Right atrium auricular region (tissue), 2 donors: ENCODE measurements around the gene GAB2. TPM values are rescaled to one million over a fixed set of nuclear protein-coding genes. Genes with fewer than 3 reads are reported as not detected.

Source experiments
- DNase-seq: peaks from one replicate; pipeline ENCODE4 v3.0.0-alpha.2; 2019; ENCODE audit warnings: low spot score
- H3K27ac ChIP-seq, 2 donors: fragments of 200-600 bp; sonication (generic); 1 replicate in 1 of 2; 2 replicates in 1 of 2; pipeline ENCODE4 v1.5.1; 2016 to 2019
- H3K27me3 ChIP-seq, 2 donors: fragments of 200-600 bp; sonication (generic); one replicate each; pipeline versions ENCODE4 v1.5.1 to v1.6.0; 2017 to 2019
- H3K36me3 ChIP-seq: fragments of 200-600 bp; sonication (generic); one replicate; pipeline ENCODE4 v1.5.1; 2016
- H3K4me1 ChIP-seq, 2 donors: fragments of 200-600 bp; sonication (generic); one replicate each; pipeline versions ENCODE4 v1.5.1 to v1.6.0; 2017 to 2019
- H3K4me3 ChIP-seq, 2 donors: fragments of 200-600 bp; sonication (generic); 1 replicate in 1 of 2; 2 replicates in 1 of 2; pipeline ENCODE4 v1.5.1; 2017 to 2019; ENCODE audit warnings: mild to moderate bottlenecking in 1 of 2, moderate library complexity in 1 of 2
- H3K9me3 ChIP-seq, 2 donors: fragments of 200-600 bp; sonication (generic); one replicate each; pipeline ENCODE4 v1.5.1; 2019
- total RNA-seq, 2 donors: library from RNA; depleted of rRNA; stranded (reverse); fragments of >200 nt; gene quantifications; one replicate each; pipeline ENCODE4 v1.1.0, GENCODE V29; 2016
- TF ChIP-seq, protein P1 (sequence below), 2 donors: fragments of 200-600 bp; sonication (generic); IDR thresholded peaks; one replicate each; pipeline ENCODE4 v1.5.1; 2019; ENCODE audit warnings: antibody characterized with exemption in 2 of 2

Gene GAB2
- total RNA-seq, 2 donors from 2014 or later, result 22.0 to 33.7 TPM

DNA sequence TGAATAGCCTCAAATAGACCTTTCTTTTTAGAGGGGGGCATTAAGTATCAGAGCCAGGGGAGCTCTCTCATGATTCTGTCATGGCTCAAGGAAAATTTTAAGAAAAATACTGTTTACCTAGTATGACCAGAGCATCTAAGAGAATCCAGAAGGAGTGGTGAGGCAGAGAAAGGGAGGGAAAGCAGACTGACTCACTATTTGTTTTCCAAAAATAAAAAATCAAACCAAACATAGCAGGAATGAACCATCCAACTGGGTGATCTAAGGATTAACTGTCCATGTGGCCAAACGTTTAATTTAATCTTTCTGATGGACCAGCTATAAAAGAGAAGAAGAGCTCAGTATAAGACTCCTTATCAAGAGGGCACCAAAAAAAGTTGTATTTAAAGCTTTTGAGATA is 70.8 kb downstream of the GAB2 start:
- no peaks in the 10 kb centered on the region for H3K27me3 ChIP-seq
- peaks cover 0 to 49% of the 10 kb centered on the region in 2 donors for H3K4me1 ChIP-seq
- no peaks in the 10 kb centered on the region for H3K36me3 ChIP-seq
- TF ChIP-seq, protein P1, sequence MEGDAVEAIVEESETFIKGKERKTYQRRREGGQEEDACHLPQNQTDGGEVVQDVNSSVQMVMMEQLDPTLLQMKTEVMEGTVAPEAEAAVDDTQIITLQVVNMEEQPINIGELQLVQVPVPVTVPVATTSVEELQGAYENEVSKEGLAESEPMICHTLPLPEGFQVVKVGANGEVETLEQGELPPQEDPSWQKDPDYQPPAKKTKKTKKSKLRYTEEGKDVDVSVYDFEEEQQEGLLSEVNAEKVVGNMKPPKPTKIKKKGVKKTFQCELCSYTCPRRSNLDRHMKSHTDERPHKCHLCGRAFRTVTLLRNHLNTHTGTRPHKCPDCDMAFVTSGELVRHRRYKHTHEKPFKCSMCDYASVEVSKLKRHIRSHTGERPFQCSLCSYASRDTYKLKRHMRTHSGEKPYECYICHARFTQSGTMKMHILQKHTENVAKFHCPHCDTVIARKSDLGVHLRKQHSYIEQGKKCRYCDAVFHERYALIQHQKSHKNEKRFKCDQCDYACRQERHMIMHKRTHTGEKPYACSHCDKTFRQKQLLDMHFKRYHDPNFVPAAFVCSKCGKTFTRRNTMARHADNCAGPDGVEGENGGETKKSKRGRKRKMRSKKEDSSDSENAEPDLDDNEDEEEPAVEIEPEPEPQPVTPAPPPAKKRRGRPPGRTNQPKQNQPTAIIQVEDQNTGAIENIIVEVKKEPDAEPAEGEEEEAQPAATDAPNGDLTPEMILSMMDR (IDR thresholded peaks at IDR 0.05), result no peak
- H3K27ac ChIP-seq, result no peak overlapping the region
- no peaks in the 10 kb centered on the region for H3K9me3 ChIP-seq
- no peak for DNase-seq
- H3K4me3 ChIP-seq, result no peak overlapping the region

DNA sequence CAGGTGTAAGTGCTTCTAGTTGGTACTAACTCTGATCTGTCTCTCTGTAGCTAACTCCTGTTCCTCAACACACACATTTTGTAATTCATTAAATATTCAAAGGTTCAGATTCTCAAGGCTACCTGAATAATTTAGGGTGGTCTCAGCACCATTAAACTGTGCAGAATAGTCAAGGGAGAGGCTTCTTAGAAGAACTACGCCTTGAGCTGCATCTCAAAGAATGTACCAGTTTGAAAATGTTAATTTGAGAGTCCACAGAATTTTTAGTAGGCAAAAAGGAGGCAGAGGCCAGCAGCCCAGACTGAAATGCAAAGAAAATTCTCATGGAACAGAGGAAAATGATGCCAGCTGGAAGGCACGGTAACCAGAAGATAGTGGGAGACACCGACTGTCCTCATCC is 72.2 kb downstream of the GAB2 start:
- Histone ChIP-seq H3K36me3 (no peaks in the 10 kb centered on the region), H3K9me3 (no peaks in the 10 kb centered on the region), H3K4me3 (no peak overlapping the region), H3K27ac (no peak overlapping the region), H3K4me1 (peaks cover 0 to 35% of the 10 kb centered on the region in 2 donors), H3K27me3 (no peaks in the 10 kb centered on the region)
- DNase-seq, result no peak
- TF ChIP-seq, protein P1 (IDR thresholded peaks at IDR 0.05), result no peak

DNA sequence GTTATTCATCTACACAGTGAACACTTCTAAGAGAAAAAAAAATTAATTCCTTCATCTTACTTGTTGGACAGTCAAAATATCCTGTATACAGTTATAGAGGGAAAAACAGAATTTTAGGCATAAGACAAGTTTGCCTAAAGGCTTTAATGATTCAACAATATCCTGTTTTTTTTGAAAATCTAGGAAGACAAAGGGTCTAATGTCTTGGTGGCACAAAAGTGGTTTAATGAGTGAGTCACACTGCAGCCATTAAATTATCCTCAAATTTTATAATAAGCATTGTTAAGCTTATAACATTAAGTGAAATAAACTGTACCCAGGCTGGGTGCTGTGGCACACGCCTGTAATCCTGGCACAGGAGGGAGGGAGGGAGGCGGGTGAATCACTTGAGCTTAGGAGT is 72.9 kb downstream of the GAB2 start:
- H3K4me1 ChIP-seq, result peaks cover 0 to 27% of the 10 kb centered on the region in 2 donors
- no peak overlapping the region for H3K27ac ChIP-seq
- no peaks in the 10 kb centered on the region for H3K27me3 ChIP-seq
- TF ChIP-seq, protein P1 (IDR thresholded peaks at IDR 0.05), result no peak
- no peak for DNase-seq
- H3K36me3 ChIP-seq, result no peaks in the 10 kb centered on the region
- no peak overlapping the region for H3K4me3 ChIP-seq
- no peaks in the 10 kb centered on the region for H3K9me3 ChIP-seq

DNA sequence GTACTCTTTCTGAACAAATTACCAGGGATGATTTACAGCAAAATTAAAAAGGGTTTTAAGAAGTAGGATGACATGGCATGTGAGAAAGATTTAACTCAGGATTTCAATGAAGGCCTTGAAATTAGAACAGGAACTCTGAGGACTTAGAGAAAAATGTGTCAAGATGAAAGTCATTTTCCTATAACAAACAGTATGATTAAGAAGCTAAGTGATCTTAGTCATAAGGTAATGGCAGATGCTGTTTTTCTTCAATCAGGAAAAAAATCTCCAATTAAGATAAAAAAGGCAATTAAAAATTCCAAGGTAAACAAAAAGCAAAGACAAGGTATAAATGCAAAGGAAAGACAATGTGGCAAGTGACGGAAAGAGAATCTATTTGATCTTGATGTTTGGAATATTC is 73.5 kb downstream of the GAB2 start:
- Histone ChIP-seq H3K9me3 (no peaks in the 10 kb centered on the region), H3K27me3 (no peaks in the 10 kb centered on the region), H3K4me3 (no peak overlapping the region), H3K36me3 (no peaks in the 10 kb centered on the region), H3K27ac (no peak overlapping the region), H3K4me1 (peaks cover 0 to 22% of the 10 kb centered on the region in 2 donors)
- DNase-seq, result no peak
- TF ChIP-seq, protein P1 (IDR thresholded peaks at IDR 0.05), result no peak

DNA sequence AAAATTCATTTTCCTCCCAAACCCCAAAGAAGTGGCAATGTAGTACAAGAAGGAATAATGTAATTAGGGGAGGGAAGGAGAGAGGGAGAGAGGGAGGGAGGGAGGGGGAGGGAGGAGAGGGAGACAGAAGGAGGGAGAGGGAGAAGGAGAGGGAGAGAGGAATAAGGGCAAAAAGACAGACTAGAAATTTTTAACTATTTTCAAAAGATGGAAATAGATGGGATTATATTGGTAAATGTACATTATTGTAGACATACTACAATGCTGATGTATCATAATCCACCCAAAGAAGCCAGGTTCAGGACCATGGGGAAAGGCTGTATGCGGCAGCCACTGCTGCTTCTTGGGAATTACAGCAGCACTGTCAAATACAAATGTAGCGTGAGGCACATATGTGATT is 74.3 kb downstream of the GAB2 start:
- peaks cover 0 to 14% of the 10 kb centered on the region in 2 donors for H3K4me1 ChIP-seq
- no peaks in the 10 kb centered on the region for H3K27me3 ChIP-seq
- H3K9me3 ChIP-seq, result no peaks in the 10 kb centered on the region
- no peak overlapping the region for H3K27ac ChIP-seq
- DNase-seq, result no peak
- TF ChIP-seq, protein P1 (IDR thresholded peaks at IDR 0.05), result no peak
- no peak overlapping the region for H3K4me3 ChIP-seq
- no peaks in the 10 kb centered on the region for H3K36me3 ChIP-seq

DNA sequence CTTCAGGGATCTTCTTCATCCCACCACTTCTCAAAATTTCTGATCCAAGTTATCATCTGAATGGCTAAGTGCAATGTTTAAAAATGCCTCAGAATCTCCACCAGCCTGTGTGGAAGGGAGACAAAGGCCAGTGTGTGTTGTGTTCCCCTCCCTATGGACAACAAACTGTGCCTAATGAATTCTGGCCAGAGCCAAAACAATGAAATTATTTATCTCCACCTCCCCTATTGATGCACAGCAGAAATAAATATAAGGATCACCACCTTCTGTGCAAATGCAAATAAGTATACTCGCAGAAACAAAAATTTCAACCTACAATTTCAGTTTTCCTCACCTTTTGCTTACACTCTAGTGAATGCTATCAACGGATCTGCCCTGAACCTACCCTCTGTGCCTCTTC is 75.8 kb downstream of the GAB2 start:
- Histone ChIP-seq H3K27ac (no peak overlapping the region), H3K4me3 (no peak overlapping the region), H3K9me3 (no peaks in the 10 kb centered on the region), H3K4me1 (peaks cover 0 to 15% of the 10 kb centered on the region in 2 donors), H3K27me3 (no peaks in the 10 kb centered on the region), H3K36me3 (no peaks in the 10 kb centered on the region)
- TF ChIP-seq, protein P1 (IDR thresholded peaks at IDR 0.05), result no peak
- DNase-seq, result no peak
